Body of pancreas (tissue), 4 donors: ENCODE measurements around the gene EML6.

Source experiments
- POLR2A ChIP-seq, 3 donors: fragments of 450-650 bp; IDR thresholded peaks; one replicate each; pipeline ENCODE4 v1.6.1; 2016; ENCODE audit warnings: antibody characterized with exemption in 3 of 3, mild to moderate bottlenecking in 2 of 3
- TF ChIP-seq, protein P1 (sequence below), 7 experiments: fragments of 450-650 bp in 4 of 7; fragments of 200-600 bp in 3 of 7; sonication (generic) in 3 of 7; IDR thresholded peaks; one replicate each; pipeline ENCODE4 v1.5.1; 2016 to 2019; ENCODE audit warnings: antibody characterized with exemption in 7 of 7

DNA sequence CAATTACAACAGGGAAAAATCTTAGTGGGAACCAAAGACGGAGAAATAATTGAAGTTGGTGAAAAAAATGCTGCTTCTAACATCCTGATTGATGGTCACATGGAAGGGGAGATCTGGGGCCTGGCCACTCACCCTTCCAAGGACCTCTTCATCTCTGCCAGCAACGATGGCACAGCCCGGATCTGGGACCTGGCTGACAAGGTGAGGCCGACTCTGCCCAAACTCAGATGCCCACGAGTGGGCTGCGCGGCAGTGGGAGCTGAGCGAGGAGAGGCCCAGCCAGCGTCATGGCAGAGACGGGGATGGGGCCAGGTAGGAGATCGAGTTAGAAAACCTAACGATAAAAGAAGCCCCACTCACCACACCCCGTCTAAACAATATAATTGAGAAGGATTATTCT is 239.0 kb downstream of the EML6 start:
- TF ChIP-seq, protein P1, sequence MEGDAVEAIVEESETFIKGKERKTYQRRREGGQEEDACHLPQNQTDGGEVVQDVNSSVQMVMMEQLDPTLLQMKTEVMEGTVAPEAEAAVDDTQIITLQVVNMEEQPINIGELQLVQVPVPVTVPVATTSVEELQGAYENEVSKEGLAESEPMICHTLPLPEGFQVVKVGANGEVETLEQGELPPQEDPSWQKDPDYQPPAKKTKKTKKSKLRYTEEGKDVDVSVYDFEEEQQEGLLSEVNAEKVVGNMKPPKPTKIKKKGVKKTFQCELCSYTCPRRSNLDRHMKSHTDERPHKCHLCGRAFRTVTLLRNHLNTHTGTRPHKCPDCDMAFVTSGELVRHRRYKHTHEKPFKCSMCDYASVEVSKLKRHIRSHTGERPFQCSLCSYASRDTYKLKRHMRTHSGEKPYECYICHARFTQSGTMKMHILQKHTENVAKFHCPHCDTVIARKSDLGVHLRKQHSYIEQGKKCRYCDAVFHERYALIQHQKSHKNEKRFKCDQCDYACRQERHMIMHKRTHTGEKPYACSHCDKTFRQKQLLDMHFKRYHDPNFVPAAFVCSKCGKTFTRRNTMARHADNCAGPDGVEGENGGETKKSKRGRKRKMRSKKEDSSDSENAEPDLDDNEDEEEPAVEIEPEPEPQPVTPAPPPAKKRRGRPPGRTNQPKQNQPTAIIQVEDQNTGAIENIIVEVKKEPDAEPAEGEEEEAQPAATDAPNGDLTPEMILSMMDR (IDR thresholded peaks at IDR 0.05), result no peak
- TF ChIP-seq POLR2A (IDR thresholded peaks at IDR 0.05), result no peak
